HG03135 (cell line): Measurements from ENCODE around the gene PCBP2.
"Not testable (repeated sequence)": the region's sequence is repeated elsewhere in the genome, so short reads cannot be mapped to it uniquely, and the experiment has no call there.

Experiments
- ATAC-seq: cut with Tn5 transposase; IDR thresholded peaks from one replicate; pipeline ENCODE4 v1.9.1; 2021; ENCODE audit warnings: mild to moderate bottlenecking, moderate library complexity; ENCODE audit not compliant: unreplicated experiment

The PCBP2 gene

DNA sequence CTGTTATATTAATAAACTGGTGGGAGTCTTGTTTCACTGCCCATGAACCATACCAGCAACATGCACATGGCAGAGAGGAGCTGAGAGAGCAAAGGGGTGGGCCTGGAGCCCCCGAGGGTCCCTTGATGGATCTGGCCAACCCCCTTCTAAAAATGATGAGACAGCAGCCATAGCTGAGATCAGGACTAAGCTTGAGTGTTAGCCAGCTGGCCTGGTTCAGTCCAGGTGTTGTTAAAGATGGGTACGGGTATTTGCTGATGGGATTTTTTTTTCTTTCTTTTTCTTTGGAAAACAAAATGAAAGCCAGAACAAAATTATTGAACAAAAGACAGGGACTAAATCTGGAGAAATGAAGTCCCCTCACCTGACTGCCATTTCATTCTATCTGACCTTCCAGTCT lies 16.0 kb downstream of the PCBP2 start:
- no peak for ATAC-seq

DNA sequence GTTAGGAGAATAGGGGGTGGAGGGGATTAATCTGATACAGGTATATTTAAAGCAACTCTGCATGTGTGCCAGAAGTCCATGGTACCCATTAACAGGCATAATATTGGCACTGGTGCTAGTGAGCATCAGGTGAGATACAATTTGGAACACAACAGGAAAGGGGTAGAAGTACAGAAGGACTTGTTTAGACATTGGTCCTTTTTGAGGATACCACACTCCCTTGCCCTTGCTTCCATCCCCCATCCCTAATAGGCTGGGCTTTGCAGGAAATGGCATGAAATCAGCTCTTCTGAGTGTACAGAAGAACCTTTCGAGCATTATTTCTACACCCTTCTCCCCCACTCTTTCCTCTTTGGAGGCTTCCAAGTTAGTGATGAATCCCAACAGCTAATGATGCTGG lies 16.4 kb downstream of the PCBP2 start:
- ATAC-seq = no peak

DNA sequence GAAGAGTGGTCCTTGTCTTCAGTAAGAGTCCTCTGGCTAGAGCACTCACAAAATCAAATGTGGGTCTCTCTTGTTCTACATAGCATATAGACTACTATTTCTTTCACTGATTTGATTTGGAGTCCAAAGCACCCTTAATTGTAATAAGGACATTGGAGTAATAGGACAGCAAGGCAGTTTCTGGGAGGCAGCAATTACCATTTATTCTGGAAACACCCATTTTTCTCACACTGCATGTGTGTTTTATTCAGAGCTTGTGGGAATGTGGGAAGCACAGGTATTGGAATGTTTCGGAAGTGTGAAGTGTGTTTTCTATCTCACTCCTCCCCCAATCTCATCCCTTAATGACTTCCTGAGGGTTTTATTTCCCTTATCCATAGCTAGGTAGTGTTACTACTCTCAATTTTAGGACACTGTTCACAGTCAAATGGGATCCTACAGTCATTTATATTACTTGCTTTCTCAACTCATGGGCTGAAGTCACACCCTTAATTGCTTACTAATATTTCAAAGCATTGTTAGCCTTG lies 20.2 kb downstream of the PCBP2 start:
- ATAC-seq = no peak

GRCh38 chr12:53474077-53474476 lies 22.2 kb downstream of the PCBP2 start:
- no peak for ATAC-seq

GRCh38 chr12:53474819-53475218 lies 22.9 kb downstream of the PCBP2 start:
- no peak for ATAC-seq

- no peak for ATAC-seq
Measured at GRCh38 chr12:53476769-53477209, 24.9 kb downstream of the PCBP2 start.

DNA sequence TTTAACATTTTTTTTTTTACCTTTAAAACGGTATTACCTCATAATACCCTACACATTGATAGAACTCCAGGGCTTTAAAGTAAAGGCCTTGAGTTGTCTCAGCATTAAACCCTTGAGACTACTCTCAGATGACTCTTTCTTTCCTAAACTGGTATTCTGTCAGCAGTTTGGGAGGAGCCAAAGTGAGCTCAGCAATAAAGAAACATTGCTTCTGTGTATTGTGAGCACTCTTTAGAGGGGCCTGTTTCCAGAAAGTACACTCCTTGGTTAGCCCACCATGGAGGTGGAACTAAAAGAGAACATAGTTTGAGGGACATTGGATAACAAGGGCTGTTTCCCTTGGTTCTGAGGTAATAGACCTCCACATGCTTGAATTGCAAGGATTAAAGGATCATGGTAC lies 27.0 kb downstream of the PCBP2 start:
- no peak for ATAC-seq

DNA sequence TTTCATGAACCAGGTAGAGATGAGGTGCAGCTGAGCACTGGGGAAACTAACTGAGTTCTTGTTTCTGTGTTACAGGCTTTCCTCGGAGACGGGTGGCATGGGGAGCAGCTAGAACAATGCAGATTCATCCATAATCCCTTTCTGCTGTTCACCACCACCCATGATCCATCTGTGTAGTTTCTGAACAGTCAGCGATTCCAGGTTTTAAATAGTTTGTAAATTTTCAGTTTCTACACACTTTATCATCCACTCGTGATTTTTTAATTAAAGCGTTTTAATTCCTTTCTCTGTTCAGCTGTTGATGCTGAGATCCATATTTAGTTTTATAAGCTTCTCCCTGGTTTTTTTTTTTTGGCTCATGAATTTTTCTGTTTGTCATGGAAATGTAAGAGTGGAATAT lies 27.4 kb downstream of the PCBP2 start:
- no peak for ATAC-seq

DNA sequence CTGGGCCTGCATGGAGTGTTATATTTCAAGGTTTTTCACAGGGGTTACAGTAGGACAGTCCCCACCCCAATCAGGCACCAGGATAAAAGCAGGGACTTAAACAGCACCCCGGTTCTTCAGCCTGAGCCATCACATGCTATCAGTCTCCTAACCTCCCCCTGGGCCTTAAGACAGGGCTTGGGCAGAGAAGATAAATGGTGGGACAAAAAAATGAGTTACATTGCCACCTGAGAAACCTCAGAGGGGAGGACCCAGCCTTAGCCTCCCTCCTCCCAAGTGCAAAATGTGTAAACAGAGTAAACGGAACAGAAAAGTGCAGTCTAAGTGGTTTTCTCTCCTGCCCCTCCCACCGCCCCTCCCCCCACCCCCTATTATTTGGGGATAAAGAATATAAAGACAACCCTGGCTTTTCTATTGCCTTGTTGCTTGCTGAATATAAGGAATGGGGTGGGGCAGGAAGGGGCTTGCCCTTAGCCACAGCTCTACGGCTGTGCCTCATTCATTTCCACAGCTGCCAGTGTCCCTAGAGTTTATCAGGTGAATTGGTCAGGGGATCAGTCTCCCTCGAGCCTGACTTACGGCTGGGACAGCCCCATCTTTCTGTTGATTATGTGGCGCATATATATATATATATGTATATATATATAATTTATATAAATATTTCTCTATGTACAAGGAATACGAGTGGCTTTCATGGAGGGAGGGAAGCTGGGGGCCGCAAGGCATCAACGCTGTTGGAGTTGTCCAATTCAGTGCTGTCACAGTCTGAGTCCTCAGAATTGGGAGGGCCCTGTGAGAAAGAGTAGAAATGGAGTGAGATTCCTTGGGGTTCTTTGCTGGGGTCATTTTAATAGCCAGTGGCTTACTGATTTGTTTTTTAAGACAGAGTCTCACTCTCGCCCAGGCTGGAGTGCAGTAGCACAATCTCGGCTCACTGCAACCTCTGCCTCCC lies 28.9 kb downstream of the PCBP2 start:
- no peak for ATAC-seq

DNA sequence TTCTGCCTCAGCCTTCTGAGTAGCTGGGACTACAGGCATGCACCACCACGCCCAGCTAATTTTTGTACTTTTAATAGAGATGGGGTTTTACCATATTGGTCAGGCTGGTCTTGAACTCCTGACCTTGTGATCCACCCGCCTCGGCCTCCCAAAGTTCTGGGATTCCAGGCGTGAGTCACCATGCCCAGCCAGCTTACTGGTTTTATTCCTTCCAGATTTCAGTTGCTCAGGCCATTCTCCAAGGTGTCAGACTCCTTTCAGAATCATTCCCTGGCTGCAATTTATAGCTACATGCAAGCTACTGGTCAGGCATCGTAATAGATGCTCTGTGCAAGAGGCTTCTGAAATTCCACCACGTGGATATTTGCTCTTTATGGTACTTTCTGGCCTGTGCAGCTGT lies 29.6 kb downstream of the PCBP2 start:
- ATAC-seq = not testable (repeated sequence)

DNA sequence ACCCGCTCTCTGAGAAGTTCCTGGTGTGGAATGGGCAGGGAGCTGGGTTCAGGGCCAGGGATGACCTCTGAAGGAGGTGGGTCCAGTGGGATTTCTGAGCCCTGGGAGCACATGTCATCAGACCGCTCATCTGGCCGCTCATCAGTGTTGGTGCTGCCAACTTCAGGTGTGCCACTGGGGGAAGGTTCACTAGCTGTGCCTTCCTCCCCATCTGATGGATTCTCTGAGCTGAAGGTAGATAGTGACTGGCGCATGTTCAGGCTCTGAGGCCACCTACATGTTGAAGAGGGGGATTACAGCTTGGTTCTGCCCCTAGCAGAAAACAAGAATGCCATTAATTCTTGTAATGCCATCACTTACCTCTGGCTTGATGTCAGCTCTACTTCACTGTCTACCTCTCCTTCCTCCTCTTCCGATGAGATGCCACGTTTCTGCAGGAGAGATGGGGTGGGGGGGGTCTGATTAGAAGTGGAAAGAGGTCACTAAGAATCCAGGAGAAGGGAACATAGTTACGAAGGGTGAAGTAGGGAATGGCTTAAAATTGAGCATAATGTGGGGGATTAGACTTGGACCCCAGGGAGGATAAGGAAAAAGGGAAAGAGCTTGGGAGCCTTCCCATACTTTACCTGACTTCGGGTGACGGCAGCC lies 30.2 kb downstream of the PCBP2 start:
- no peak for ATAC-seq

DNA sequence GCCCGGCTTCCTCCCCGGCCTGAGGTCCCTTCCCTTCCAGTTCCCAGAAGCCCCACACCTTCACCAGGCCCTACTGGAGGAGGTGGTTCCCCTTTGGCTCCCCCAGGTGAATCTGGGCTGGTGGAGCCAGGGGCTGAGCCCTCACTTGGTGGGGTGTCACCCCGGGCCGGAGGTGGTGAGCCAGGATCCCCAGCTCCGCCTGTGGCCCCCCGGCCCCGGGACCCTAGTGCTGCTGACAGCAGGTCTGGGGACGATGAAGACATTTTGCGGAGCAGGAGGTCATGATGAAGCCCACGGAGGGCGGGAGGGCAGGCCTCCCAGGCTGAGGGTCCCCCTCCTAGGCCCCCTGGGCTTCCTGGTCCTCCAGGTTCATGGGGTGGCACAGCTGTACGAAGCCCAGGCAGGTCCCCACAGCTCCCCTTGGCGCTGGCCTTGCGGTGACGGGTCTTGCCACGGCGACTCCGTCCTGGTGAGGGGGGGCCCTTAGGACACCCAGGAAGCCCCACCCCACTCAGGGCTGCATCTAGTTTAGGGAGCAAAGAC lies 30.8 kb downstream of the PCBP2 start:
- no peak for ATAC-seq

DNA sequence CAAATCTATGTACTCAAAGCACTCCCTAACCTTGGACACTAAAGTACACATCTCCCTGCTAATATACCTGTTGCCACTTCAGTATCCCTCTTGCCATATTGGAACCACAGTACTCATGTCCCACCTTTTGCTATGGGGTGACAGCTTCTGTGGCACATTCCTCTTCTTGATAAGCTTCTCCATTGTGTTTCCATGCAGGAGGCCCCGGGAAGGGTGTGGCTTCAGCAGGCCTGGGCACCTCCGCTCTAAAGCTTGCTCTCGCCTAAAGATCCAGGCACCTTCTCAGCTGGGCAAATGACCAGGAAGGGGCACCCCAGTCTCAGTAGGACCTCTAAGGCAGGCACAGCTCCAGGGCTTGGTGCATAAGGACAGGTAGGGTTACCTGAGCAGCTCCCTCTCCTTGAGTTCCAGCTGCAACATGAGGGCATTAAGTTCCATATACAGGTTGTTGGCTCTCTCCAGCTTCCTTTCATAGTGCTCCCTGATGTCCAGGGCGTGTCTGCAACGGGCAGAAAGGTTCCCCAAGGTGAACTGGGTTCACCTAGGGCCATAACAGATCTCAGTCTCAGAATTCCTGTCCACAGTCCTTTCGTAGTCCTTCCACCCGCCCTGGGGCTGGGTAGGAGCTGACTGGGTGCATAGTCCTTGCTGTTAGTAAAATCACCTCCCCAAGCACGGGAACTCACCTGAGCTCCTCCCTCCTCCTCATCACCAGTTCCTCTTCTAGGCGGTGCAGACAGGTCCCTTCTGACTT lies 31.5 kb downstream of the PCBP2 start:
- no peak for ATAC-seq

- ATAC-seq = no peak
Measured at GRCh38 chr12:53483979-53484377, 32.1 kb downstream of the PCBP2 start.

- ATAC-seq = no peak
Measured at GRCh38 chr12:53484686-53485575, 33.0 kb downstream of the PCBP2 start.

GRCh38 chr12:53485955-53486735 lies 34.2 kb downstream of the PCBP2 start:
- ATAC-seq = no peak

DNA sequence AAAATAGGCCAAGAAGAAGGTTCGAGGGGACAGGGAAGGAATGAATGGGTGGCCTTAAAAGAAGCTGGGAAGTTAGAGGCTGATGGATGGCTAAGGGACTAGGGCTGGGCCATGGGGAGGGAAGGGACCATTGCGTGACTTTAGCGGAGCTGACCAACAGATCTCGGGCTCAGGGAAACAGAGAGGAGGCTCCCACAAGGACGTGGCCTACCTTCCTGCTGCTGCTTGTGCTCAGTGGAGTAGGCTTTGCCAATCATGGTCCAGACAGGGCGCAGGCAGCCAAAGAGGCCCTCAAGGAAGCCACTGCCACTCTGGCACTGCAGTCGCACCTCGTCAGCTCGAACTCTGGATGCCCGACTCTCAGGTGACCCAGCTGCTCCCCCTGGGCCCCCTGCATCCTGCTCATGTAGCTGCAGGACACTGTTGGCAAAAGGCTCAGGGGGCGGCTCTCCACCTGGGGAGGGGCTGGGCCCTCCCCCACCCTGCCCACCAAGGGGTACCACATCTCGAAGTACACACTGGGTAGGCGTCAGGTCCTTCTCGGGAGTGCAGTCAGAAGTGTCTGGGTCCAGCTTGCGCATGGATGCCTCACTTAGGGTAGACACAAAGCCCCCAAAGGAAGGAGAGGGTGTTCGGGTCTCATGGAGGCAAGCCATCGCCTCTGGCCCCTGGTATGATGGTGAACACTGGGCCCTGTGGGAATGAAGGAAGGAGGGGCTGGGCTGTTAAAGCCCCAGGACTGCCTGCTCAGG lies 35.0 kb downstream of the PCBP2 start:
- no peak for ATAC-seq

GRCh38 chr12:53489242-53489864 lies 37.5 kb downstream of the PCBP2 start:
- ATAC-seq = no peak
